GM19467 (cell line): Measurements from ENCODE around the gene FAM89A.
"Not testable (repeated sequence)": the region's sequence is repeated elsewhere in the genome, so short reads cannot be mapped to it uniquely, and the experiment has no call there.

Experiments used
- ATAC-seq: cut with Tn5 transposase; IDR thresholded peaks from one replicate; pipeline ENCODE4 v1.9.1; 2021; ENCODE audit warnings: mild to moderate bottlenecking, moderate library complexity; ENCODE audit not compliant: unreplicated experiment

Gene FAM89A

DNA sequence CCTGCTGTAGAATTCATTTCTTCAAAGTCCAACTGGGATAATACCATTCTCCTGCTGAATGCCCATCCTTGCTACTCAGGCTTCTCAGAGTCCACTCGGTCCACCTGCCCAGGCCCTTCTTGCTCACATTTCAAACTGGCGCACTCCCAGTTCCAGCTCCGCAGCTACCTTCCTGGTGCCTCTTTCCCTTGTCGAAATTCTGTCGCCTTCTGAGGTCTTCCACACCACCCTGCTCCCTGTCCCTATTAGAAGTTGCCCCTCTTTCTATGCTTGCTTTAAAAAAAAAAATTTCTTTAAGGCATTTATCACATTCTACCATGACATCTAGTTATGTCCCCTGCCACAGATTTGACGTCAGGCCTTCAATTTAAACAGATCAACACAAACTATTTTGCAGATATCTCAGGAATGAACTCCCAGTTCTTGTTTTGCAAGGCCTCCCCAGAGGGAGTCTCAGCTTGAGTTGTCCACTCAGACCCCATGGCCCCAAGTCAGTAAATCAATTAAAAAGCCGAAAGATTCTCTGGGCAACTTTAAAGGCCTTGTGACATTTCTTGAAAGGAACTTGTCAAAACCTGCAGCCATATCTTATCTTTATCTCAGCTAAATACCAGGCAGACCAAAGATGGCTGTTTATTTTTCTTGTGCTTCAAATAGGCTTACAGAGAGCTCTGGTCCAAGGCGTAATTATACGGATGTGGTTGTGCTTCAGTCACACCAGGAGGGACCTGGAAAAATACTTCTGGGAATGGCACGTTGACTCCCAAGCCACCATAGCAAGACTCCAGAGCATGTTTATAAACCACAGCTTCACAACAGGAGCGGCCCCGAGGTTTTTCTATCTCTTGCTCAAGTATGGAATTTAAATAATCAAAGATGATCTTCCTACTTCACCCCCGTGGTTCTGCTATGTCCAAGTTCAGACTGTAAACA, 2.2 kb downstream of the FAM89A start:
- ATAC-seq: no peak

DNA sequence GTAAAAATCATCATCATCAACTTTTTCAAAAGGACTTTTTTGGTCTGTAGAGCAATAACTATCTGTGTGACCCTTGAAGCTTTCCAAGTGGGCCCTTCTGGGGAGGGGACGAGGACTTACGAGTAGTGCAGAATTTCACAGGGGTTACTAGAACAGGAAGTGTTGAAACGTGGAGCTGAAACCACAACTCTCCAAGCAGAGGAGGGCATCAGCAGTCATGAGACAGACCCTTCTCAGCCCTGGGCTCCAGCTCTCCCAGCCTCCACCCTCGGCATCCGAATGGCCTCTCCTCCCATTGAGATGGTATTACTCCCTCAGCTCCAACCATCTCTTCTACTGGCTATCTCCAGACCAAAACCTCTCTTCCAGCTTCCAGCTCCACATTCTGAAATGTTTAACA, 3.6 kb downstream of the FAM89A start:
- ATAC-seq: no peak

DNA sequence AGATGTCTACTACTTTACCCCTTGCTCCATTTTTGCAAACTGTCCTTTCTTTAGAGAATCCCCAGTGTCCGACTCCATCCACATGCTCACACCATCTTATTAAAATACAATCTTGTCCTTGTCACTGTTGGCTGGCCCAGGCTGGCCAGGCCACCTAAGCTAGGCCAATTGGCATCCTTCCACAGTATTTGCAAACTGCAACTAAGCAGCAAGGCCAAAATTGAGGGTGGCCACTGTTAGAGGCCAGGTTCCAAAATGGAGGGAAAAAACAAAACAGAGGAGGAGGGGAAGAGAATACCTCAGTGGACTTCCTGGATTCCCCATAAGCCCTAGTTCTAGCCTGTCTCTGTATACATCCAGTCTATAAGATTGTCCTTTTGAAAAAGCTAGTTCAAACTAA, 4.3 kb downstream of the FAM89A start:
- ATAC-seq: no peak

DNA sequence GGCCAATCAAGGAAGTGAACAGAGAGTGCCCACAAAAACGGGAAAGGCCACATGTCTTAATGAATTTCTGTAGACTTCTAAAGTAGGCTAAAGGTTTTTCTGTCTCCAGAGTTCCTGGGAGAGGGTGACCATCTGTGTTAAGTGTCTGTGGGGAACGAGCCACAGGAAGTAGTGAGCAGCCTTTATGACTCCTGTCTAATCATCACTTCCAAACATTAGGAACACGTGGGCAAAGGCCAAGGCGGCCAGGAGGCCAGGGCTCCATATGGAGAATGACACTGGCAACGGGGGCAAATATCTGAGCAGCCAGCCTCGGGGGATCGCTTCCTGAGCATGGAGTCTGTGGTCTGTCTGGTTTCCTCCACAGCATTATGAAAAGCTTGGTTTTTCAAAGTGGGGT, 7.1 kb downstream of the FAM89A start:
- ATAC-seq: no peak

DNA sequence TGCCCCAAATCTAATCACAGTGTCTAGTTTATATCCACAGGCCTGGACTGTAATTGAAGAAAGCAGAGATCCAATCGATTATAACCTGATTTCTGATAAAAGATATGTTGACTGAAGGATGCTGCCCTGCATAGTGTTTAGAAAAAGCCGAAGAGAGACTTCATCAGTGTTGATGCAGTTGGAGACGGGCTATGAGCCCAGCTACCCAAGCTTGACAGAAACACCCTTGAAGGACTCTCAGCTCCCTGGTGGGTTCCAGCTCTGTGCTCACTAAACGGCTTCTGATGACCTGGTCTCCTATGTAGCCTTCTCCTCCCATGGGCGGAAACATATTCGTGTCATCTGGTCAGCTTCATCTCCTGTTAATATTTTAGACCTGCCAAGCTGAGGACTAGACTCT, 10.2 kb downstream of the FAM89A start:
- ATAC-seq: no peak

DNA sequence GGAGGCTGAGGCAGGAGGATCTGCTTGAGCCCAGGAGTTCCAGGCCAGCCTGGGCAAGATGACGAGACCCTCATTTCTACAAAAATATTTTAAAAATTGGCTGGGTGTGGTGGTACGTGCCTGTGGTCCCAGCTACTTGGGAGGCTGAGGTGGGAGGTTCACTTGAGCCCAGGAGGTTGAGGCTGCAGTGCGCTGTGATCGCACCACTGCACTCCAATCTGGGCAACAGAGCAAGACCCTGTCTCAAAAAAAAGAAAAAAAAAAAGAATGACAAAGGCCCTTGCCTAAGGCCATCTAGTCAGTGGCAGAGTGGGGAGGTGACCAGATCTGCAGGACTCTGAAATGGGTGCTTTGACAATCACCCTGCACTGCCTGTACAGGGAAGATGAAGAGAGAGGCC, 10.8 kb downstream of the FAM89A start:
- not testable (repeated sequence) for ATAC-seq

DNA sequence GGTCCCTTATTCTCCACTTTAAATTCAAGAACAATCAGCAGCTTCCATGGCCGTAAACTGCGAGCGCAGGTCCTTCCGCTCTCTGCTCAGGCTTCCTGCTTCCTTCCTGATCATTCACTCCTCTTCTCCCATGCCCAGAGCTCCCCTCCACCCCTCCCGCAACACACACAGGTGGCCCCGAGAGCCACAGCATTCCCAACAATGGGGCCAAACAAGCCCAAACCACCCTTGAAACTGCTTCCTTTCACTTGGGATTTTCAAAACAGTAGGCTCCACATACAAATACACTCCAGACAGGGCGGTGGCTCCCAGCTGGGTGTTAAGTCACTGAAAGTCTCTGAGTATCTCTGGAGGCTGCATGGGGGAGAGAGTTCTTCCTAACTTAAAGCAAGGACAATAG, 11.4 kb downstream of the FAM89A start:
- ATAC-seq: no peak

DNA sequence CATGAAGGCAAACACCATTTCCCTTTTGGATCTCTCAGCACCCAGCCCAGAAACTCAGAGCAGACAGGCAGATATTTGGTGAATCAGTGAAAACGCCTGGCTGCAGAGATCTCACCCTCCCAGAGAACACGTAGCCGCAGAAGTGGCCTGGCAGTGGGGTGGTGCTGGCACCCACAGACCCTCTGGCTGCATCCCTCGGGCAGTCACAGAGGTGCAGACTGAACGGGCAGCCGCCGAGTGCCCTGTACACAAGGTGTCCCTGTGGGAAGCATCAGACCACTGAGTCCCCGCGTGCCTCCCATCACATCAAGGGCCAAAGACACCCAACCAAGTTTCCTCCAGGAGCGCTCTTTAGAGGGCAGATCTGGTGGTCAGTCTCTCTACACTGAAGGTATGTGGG, 12.1 kb downstream of the FAM89A start:
- no peak for ATAC-seq

DNA sequence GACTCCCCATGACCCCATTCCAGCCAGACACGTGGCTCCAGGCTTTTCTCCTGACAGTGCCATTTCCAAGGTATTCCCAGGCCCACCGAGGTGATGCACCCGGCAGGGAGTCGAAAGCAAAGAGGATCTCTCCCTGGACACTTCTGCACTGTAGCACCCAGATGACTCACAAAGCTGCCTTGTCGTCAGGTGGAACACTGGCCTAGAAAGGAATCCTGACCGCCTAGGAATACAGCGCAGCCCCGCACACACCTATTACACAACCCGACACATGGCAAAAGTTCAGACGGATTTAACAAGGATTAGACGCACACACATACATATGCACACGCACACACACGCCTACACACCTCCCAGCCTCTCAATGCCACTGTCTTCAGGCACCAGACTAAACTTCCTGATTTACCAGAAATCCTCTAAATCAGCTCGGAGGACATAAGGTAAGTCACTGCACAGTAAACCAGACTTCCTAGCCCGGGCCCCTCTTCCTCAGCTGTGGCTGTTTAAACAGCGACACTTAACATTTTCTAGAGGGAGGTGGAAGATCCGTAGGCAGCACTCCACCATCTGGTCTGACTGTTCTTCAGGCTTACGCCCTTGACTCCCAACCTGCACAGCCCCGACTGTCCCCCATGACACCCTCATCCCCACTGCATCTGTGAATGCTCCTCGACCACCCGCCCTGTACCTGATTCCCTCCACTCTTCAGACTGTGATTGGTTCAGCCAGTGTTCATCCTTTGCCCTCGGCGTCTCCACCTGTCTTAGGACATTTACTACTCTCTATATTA, 12.7 kb downstream of the FAM89A start:
- no peak for ATAC-seq

DNA sequence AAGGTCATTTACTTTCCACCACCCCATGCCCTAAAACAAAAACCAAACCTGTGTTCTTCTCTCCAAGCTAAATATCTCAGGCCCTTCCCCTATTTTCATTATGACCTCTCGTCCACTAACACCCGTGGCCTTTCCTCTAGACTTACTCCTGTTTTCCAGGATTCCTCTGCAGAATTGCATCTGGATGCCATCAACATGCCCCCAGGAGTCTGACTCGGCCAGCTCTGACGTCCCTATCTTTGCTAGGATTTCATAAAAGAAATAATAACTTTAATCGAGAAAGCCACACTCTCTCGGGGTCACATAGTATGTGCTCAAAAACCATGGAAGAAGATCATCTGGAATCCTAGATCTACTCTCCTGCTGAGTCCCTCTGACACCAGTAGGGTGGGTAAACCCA, 13.5 kb downstream of the FAM89A start:
- no peak for ATAC-seq

DNA sequence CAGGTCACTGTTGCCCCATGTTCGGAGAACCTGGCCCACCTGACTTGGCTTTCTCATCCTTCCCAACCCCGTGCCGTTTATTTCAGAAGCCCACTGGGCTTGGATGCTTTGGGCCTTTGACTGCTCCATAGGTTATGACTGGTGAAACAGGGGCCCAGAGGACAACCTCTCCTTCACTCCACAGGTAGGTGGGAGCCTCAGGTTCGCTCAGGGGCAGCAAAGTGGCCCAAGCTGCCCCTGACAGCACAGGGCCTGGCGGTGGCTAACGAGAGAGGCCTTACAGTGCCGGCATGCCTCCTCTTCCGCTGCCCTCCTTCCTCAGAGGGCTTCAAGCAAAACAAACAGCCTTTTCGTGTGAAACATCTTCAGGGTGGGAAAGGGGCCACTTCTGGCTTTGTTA, 16.9 kb downstream of the FAM89A start:
- no peak for ATAC-seq

DNA sequence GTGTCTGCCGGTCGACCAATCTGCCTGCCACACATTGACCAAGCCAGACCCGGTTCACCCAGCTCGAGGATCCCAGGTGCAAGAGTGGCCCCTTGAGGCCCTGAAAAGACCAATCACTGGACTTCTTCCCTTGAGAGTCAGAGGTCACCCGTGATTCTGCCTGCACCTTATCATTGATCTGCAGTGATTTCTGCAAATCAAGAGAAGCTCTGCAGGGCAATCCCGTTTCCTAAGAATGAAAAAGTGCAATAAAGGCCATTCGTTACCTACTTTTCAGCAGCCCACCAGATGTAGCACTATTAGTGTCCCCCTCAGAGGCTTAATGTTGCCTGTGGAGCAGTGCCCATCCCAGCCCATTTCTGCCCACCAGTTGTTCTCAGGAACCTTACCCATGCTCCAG, 17.5 kb downstream of the FAM89A start:
- not testable (repeated sequence) for ATAC-seq

DNA sequence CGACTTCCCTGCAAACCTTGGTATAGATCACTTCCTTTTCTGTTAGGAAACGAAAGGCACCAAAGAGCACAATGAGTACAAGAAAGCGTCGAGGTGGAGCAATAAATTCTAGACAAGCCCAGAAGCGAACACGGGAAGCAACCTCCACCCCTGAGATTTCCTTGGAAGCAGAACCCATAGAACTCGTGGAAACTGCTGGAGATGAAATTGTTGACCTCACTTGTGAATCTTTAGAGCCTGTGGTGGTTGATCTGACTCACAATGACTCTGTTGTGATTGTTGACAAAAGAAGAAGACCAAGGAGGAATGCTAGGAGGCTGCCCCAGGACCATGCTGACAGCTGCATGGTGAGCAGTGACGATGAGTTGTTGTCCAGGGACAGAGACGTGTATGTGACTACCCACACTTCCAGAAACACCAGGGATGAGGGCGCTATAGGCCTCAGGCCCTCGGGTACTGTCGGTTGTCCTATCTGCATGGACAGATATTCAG, 18.5 kb downstream of the FAM89A start:
- ATAC-seq: no peak

DNA sequence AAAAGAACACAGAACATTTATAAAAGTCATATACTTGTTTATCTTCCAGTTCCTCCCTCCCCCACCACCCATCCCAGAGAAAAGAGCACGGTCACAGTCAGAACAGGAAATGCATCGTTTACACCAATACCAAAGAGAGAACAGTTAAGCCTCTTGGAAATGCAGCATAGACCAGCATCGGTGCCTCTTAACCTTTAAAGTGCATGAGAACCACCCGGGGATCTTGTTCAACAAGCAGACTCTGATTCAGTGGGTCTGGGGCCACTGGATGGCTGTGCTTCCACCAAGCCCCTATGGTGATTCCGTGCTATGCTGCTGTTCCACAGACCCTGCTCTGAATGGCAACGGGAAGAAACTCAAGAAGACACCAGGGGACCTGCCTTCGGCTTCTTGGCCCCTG, 19.2 kb downstream of the FAM89A start:
- no peak for ATAC-seq

DNA sequence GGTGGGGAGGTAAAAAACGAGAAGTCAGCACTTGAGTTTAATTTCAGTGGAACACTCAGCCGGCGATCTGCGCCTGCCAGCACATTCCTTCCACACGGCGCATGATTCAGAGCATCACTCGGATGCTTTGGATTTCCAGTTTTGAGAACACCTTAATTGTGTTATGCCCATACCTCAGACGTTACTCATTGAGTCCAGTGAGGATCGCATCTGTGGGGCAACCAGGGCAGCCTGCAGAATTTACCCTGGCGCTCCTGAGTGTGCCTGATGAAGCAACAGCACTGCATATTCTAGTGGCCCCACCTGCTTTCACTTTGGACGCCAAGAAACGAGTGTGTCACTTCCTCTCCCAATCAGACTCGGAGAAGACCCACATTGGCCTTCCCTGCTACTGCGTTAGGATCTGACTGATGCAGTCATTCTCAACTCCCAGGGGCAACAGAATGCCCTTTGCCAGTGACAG, 19.9 kb downstream of the FAM89A start:
- no peak for ATAC-seq

DNA sequence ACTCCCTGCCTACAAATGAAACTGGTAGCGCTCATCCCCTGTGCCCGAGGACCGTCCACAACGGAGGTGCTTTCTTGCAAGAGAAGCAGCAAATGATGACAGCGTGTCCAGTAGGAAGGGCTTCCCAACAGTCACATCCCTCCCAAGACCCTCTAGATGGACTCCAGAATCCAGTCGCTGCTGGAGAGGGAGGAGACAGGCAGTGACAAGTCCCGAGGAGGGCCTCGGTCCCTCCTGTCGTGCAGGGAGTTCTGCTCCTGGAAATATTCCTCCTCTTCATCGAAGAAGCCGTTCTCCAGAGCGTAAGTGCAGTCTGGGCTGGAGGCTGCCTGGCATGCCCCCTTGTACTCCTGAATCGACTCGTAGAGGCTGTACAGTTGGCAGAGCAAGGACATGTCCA, 20.3 kb downstream of the FAM89A start:
- ATAC-seq: no peak

DNA sequence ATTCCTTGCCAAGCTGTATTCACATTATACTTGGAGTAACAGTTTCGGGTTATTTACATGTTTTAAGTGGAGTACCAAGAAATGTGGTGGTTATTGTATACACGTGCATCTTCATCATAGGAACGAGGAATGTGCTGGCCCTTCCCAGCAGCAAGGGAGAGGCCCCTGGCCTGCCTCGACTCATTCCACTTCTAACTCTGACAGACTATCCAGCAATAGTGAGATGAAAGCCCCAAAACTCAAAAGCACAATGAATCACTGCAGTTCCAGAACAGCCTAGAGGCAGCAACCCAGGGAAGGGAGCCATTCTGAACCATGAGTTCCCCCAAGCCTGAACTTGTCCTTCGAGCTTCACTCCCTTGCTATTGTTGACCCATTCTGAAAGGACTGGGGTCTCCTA, 23.1 kb downstream of the FAM89A start:
- no peak for ATAC-seq

DNA sequence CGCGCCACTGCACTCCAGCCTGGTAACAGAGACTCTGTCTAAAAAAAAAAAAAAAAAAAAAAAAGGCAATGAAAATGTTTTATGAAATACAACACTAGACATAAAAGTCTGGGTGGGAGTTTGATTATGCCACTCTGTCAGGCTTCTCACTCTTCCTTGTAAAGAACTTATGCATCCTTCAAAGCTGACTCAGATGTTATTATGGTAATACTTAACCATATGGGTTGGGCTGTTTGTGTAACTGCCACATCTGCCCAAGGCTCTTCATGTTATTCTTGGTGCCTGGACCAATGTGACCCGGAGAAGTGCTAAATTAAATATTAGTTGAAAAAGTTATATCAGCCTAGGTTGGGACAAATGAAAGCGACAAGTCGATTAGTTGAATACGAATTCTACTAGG, 23.8 kb downstream of the FAM89A start:
- ATAC-seq: no peak

DNA sequence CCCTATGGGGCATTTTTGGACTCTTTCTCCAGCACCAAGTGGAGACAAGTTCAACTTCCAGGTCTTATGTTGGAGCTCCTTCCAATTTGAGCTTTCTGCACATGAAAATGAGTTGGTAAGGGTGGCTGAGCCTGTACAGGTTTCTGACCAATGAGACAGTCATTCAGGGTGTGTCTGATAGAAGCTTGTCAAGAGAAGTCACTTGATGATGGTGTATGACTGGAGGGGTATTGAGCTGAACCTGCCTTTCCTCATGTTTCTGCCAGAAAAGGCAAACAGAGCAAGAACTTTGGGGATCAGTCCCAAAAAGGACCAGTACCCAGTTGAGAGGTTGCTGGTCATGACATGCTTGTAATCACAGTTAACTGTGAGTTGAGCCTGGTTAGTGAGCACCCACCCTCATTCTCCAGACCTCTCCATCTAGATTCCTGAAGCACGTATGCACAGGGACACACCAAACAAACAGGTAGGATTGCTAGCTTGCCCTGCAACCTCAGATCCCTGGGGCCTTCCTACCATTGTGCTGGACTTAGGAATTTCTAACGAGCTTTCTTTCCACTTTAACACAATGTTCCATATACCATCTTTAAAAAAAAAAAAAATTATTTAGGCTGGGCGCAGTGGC, 26.6 kb downstream of the FAM89A start:
- no peak for ATAC-seq

DNA sequence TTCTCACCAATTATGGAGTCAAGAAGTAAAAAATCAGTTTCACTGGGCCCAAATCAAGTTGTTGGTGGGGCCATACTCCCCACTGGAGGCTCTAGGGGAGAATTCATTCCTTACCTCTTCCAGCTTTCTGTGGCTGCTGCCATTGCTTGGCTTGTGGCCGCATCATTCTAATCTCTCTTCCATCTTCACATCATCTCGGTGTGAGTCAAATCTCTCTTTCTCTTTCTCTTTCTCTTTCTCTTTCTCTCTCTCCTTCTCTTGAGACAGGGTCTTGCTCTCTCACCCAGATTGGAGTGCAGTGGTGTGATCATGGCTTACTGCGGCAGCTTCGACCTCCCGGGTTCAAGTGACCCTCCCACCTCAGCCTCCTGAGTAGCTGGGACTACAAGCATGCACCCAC, 28.1 kb downstream of the FAM89A start:
- no peak for ATAC-seq

DNA sequence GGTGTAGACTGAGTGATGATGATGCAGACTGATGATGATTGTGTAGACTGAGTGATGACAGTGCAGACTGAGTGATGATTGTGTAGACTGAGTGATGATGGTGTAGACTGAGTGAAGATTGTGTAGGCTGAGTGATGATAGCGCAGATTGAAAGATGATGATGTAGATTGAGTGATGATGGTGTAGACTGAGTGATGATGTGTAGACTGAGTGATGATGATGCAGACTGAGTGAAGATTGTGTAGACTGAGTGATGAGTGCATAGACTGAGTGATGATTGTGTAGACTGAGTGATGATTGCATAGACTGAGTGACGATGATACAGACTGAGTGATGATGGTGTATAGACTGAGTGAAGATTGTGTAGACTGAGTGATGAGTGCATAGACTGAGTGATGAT, 28.7 kb downstream of the FAM89A start:
- no peak for ATAC-seq
